ENCODE results near the gene SLC23A3.

Gene SLC23A3

DNA sequence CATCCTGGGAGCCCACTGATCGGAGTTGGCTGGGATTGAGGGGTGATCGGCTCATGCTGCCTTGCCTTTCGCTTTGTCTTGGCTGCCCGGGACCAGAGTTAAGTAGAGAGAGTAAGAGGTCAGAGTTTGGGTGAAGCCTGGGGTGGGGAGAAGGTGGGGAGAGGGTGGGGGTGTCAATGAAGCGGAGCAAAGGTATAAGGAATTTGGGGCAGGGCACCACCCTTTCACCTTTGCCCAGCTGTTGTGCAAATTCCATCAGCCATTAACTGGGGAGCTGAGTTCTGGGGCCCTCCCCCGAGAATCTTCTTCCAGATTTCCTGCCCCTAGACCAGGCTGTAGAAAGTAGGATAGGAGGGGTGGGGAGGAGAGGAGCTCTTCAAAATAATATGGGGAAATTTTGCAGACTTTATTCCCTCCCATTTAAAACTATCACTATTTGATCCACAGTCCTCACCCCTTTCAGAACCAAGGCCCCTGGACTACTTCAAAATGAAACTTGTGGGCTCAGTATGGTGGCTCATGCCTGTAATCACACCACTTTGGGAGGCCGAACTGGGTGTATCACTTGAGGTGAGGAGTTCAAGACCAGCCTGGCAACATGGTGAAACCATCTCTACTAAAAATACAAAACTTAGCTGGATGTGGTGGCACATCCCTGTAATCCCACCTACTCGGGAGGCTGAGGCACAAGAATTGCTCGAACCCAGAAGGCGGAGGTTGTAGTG is at the start of gene SLC23A3:
Gene SLC23A3, minus strand, starts transcription at position 100 of the 725 bp plus-strand sequence. Its CDS starts 45 bp downstream, at position 55.
- DNase-seq, result no peak

DNA sequence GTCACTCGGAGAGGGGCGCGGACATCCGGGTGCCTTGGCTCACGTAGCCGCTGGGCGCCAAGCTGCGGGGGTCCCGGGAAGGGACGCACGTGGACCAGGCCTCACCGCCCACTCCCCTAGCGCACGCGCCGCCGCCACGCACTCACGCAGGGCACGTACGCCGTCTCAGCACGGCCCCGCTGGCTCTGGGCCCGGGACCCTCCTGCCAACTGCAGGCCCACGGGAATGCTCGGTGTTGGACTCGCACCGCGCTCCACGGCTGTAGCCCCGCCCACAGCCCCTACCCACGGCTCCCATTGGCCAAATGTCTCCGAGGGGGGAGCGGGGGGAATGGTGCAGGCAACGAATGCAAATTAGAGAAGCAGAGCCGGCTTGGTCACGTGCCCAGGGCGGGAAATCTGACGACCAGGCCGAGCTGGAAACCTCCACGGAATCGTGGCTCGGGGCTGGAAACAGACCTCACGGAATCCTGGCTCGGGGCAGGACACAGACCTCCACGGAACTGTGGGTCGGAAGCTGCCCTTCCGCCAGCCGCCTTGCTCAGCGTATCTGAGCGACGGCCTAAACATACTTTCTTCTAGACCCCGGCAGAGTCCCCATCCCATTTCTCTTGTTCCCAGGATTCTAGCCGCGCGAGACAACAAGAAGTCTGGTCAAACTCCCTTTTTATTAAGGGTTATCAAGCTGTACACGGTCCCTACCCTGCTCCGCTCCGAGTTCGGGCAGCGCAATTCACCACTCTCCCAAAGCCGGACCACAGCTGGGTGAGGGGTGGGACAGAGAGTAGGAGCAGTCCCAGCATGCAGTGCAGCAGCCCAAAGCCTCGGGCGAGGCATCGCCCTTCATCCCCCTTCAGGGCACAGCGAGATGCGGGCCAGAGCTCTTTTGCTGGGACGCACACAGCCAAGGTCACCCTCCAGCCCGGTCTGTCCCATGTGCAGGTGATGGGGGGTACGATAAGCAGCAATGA is 49.2 kb upstream of the SLC23A3 start, which contains the start of gene ABCB6:
Gene ABCB6, minus strand, starts transcription at position 227 of the 970 bp plus-strand sequence. CDS start 285 bp downstream, outside the sequence.
- peak; percentile 71 for DNase-seq

- peak; percentile 29 for DNase-seq
These were observed 48.4 kb upstream of the SLC23A3 start for GRCh38 chr2:219218217-219218731.

GRCh38 chr2:219216535-219216915 is 46.7 kb upstream of the SLC23A3 start:
- DNase-seq, result no peak

DNA sequence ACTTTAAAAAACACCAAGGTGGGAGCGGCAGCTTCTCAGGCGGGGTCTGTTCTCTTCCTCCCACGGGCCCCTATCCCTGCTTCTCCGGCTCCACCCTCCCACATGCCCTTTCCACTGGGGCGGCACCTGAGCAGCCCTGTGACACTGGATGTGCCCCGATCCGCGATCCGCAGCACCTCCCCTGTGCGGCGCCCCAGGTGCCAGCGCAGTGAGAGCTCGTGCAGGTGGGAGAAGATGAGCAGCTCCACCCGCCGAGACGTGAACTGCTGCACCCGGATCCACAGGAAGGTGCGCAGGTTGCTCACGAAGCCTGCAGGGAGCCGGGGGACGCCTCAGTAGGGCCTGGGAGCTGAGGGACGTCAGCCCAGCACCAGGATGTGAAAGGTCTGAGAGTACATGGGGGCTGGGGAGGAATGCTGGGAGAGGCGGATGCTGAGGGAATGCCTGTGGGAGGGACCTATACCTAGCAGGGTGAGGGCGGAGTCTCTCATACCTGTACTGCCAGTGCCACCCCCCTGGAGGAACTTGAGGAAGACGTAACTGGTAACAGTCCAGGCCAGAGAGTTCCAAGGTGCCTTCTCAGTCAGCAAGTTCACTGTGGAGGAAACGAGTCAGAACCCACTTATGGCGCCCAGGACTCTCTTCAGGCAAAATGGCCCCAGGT is 46.2 kb upstream of the SLC23A3 start:
- no peak for DNase-seq

DNA sequence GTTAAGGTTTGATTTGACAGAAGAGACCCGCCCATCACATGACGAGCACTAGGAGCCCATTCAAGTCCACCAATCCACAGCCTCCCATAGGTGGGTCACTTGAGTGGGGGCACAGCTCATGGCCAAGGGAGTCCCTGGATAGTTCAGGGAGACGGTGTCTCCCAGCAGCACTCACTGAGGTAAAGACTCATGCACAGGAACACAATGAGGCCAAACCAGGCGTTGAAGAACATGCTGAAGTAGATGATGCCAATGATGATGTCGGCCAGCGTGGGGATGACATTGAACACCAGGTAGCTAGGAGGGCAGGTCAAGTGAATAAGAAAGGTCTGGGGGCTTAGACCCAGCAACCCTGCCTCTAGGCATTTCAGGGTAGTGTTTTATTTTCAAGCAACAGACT is 45.0 kb upstream of the SLC23A3 start:
- DNase-seq, result no peak

DNA sequence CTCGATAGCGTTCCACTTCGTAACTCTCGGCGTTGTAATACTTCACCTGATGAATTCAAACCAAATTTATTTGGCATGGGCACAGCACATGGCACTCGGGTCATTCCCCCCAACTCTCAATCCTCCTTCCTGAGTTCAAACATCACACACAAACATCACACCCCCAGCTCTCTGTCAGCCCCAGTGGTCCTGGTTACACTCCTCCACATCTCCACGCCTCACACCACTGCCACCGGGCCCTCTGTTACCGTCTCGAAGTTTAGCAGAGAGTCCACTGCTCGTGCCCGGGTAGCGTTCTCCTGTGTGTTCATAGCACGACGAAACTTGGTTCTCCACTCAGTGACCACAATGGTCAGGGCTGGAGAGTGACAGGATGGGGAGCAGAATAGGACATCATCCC is 44.3 kb upstream of the SLC23A3 start:
- DNase-seq, result no peak

DNA sequence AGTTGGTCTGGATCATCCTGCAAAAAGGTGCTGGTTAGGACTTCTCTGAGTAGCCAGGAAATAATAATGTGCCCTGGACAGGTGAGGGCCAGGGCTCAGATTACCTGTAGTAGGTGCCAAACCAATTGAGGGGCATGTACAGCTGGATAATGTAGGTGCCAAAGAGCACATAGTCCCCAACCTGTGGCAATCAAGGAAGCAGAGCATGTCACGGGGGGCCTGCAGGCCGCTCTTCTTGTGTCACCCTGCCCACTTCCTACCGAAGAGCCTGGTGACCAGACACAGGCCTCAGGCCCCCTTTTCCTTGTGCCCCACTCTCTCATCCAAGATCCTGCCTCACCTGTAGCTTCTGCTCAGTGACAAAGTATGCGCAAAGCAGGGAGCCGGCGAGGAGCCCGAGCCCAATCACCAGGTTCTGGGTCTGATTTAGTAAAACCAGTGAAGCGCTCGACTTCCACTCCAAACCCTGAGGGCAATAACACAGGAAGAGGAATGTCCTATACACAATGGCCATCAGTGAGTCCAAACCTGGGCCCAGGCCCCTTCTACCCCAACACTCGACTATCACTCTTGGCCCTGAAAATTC is 43.8 kb upstream of the SLC23A3 start:
- DNase-seq, result no peak

- no peak for DNase-seq
These were observed 43.2 kb upstream of the SLC23A3 start for GRCh38 chr2:219213026-219213415.

DNA sequence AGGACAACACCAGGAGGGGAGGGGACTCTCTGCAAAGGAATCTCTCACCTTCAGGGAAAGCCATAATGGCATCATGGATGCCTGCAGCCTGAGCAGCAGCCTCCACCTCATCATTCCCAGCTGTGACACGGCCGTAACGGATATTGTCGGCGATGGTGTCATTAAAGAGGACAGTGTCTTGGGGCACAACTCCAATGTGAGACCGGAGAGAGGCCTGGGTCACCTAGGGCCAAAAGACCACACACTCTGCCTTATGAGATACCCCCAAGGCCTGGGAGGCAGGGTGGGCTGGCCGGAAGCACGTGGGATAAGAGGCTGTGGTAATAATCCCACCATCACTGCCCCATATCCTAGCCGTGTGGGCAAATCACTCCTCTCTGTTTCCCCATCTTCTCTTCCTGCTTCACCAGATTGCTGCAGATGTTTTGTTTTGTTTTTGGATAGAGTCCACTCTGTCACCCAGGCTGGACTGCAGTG is 41.1 kb upstream of the SLC23A3 start:
- DNase-seq, result no peak

- no peak for DNase-seq
These were observed 40.5 kb upstream of the SLC23A3 start for GRCh38 chr2:219210196-219210885.

DNA sequence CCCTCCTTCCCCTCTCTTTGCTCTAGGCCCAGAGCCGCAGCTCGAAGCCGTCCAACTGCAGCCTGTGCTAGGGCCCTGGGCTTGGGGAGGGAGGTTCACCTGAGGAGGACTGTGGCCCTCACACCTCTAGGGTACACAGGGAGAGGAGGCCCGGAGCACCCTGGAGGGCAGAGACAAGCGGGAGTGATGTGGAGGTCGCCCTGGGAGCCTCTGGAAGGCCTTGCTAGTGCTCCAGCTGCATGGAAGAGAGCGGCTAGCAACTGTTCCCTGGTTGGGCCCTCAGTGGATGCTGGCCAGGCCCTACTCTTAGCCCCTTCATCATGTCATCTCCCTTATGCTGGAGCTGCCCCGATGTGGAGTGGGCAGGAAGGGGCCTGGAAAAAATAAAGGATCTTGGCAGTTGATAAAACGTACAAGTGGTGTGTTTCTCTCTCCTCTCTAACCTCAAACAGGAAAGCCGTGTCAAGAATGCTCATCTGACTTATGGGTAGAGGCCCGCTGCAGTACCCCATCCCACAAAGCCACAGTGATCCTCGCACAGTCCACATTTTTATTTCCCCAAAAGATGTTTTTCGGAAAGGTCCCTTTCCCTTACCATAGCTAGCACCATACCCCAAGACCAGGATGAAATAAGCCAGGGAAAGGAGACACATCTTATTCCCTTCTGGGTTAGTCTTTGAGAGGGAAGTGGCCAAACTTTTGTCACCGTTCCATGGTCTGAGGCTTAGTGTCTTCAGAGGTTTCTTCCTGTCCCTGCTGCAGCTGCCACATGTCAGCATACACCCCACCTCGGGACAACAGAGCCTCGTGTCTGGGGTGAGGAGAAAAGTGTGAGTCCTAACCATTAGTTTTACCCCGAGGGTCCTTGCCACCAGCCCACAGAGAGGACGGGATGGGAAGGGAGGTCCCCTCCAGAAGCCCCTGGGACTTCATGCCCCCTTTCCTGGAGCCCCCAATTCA is 39.7 kb upstream of the SLC23A3 start:
- no peak for DNase-seq

DNA sequence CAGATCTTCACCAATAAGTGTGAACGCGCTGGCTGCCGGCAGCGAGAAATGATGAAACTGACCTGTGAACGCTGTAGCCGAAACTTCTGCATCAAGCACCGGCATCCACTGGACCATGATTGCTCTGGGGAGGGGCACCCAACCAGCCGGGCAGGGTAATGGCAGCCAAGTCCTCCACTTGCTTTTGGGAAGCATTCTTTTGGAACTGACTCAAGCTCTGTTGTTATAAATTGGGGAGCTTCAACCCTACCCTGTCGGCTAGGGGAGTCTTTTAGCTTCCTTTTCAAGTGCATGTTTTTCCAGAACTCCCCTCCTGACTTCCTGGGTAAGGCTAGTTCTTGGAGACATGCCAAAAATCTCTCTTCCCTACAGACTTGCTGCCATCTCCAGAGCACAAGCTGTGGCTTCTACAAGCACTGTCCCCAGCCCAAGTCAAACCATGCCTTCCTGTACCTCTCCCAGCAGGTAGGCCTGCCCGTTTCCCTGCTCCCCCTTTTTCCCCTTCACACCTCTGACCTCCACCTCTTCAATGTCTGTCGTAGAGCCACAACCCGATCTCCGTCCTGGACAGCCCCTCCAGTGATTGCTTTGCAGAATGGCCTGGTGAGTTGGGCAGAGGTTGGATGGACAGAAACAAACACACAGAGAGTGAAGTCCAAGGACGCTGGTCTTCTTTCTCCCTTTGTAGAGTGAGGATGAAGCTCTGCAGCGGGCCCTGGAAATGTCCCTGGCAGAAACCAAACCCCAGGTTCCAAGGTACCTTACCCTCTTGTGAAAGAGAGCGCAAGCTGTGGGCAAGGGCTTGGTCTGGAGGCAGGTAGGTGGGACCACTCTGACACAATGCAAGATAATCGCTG is 38.3 kb upstream of the SLC23A3 start:
- DNase-seq, result no peak

- no peak for DNase-seq
These were observed 37.5 kb upstream of the SLC23A3 start for GRCh38 chr2:219207134-219207883.

DNA sequence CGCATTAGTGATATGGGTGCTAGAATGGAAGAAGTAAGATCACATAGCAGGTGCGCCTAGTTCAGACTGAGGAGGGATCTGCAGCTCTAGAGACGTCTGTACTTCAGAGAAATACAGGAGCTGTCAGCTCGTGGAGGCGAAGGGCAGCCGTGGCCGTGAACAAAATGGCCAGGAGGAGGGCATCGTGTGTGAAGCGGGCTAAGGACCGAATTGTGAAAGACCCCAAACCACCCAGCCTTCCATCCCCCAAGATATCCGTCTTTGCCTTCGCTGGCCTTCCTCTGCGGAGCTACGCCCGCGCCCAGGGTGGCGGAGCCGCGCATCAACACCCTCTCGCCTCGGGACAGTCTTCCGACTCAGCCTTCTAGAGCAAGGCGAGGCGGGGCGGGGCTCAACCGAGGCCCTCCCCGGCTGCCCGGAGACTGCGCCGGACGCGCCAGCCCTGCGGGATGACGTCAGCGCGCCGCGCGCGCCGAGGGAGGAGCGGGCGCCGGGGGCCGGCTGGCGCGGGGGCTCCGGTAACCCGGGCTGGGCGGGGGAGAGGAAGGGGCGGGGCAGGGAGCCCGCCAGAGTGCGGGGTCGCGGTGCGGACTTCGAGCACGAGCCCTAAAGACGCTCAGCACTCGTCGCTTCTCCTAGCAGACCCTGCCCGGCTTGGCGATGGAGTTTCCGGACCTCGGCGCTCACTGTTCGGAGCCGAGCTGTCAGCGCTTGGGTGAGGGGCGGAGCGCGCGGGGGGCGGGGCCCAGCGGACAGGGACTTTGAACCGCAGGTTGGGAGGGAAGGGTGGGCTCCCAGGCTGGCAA is 36.7 kb upstream of the SLC23A3 start, which contains the start of gene ZFAND2B:
Gene ZFAND2B, plus strand, starts transcription at position 455 of the 806 bp plus-strand sequence. Its CDS starts 206 bp downstream, at position 661.
- peak; percentile 97 for DNase-seq

DNA sequence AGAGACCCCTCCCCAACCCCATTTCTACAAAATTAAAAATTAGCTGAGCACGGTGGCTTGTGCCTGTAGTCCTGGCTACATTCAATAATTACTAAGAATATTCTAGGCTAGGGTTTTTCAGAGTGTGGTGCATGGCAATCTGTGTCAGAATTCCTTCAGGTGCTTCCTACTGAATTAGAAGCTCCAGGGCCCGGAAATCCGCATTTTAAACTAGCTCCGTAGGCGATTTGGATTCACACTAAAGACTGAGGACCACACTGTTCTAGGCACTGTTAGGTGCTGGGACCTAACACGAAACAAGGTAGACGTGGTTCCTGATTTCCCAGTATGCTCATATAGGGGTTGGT is 36.1 kb upstream of the SLC23A3 start:
- no peak for DNase-seq

GRCh38 chr2:219205165-219205538 is 35.3 kb upstream of the SLC23A3 start:
- no peak for DNase-seq
